HG03469 (cell line): ENCODE data around the gene B3GNT7.
"Not testable (repeated sequence)": the region's sequence is repeated elsewhere in the genome, so short reads cannot be mapped to it uniquely, and the experiment has no call there.

Experiments used
- ATAC-seq: cut with Tn5 transposase; IDR thresholded peaks from one replicate; pipeline ENCODE4 v1.9.1; 2021; ENCODE audit warnings: mild to moderate bottlenecking, moderate library complexity, moderate number of reproducible peaks; ENCODE audit not compliant: unreplicated experiment

The B3GNT7 gene

DNA sequence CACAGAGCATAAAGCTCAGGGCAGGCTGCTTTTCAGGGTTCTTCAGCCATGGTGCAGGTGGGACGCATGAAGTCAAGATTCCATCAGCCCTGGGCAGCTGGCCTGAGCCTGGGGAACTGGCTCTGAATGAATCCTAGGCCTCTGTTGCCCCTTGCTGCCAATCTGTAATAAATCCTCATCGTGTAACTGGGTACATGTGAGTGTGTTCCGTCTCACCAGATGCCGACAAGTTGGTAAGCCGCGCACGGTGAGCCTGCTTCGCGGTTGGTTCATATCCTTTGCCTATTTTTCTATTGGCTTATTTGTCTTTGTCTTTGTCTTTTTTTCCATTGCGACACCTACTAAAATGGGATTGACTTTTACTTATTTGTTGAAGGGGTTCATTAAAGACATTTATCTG, 27.7 kb downstream of the B3GNT7 start:
- no peak for ATAC-seq

DNA sequence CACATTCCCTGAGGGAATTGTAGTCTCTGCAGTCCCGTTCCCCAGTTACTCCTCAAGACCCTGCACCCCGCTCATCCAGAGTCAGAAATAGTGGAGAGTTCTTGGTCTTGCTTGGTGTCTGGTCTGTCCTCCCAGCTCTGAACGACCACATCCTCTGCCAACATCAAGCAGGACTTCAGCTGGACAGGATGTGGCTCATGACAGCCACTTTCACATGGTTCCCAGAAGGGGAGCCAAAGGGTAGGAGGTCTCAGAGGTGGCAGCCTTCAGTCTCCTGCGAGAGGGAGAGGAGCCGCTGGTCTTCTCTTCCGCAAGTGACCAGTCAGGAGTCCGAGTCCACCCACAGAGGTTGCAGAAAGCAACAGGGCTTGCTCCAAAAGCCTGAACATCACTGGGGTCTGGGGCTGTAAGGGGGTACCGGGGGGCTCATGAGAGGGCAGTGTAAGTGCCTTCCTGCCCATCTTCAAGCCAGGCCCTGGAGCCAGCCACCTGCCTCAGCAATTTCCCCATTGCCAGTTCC, 29.8 kb downstream of the B3GNT7 start:
- ATAC-seq: no peak

DNA sequence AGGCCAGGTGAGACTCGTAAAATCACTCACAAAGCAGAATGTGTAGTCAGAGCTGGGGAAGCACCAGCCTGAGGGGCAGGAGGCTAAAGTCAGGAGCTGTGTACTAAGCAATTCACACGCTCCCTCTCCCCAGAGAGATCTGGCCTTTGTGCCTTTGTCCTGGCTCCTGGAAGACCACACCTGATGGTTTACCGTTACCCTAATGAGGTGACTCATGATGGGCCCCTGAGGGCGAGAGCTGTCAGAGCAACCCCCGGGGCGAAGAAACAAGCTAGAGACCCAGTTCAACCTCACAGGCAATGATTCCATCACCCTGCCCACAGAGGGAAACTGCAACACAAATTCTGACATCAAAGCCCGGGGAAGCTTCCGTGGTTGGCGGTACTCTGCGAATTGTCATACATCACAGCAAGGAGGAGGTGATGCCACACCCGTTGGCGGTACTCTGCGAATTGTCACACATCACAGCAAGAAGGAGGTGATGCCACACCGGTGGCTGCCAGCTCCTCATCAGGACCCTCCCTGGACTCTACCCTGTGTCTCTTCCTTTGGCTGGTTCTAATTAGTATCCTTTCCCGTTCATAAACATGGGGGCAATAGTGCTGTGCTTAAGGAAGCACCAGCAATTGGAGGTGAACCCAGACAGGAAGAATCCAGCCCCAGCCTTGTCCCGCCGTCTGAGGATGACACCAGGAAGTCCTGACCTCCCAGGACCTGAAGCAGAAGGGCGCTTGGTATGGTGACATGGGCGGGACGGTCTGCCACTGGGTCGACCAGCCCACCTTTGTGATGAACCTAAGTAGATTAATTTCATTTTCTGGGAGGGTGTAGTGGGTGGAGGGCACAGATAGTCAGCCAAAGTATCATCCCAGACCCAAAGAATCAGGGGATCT, 30.5 kb downstream of the B3GNT7 start:
- ATAC-seq: no peak

DNA sequence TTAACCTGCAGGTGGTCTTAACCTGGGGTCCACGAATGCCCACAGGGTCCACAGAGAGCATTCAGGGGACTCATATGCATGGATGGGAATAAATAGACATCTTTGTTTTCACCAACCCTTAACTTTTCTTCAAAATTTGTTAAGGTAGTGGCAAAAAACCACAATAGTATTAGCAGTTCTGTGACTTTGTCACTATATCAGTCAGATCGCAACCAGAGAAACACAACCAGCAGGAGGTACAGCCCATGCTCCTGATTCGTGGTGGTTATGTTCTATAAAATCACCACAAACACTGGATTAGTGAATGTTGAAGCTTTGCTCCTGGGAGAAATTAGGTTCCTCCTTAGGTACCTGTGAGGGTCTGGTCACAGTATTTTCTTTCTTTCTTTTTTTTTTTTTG, 31.6 kb downstream of the B3GNT7 start:
- no peak for ATAC-seq

DNA sequence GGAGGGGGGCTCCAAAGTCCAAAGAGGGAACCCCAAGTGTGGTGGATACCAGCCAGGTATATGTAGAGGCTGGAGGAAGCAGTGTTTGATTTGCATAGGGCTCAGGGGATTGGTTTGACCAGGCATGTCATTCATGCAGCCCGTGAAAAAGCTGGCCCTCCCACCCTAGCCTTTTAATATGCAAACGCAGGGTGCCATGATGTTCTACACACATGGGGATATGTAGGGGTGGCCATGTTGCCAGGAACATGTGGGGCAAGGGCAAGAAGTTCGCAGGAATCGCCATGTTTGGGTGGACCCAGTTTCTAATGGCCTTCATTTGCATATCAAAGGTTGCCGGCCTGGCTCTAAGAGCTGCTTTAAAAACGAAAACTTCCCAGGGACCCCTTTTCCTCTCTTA, 33.6 kb downstream of the B3GNT7 start:
- no peak for ATAC-seq

DNA sequence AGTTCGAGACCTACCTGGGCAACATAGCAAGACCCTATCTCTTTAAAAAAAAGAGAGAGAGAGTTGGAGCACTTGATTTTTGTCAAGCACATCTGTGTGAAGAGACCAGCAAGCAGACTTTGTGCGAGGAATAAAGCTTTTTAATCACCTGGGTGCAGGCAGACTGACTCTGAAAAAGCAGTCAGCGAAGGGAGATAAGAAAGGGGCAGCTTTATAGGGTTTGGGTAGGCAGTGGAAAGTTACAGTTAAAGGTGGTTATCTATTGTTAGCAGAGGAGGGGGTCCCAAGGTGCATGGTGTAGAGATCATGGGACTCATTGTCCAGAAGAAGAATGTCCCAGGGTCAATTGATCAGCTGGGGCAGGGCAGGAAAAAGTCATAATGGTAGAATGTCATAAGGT, 34.4 kb downstream of the B3GNT7 start:
- ATAC-seq: no peak

DNA sequence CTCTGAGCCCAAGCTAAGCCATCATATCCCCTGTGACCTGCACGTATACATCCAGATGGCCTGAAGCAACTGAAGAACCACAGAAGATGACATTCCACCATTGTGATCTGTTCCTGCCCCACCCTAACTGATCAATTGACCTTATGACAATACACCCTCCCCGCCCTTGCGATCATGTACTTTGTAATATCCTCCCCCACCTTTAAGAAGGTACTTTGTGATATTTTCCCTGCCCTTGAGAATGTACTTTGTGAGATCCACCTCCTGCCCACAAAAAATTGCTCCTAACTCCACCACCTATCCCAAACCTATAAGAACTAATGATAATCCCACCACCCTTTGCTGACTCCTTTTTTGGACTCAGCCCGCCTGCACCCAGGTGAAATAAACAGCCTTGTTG, 34.9 kb downstream of the B3GNT7 start:
- not testable (repeated sequence) for ATAC-seq

DNA sequence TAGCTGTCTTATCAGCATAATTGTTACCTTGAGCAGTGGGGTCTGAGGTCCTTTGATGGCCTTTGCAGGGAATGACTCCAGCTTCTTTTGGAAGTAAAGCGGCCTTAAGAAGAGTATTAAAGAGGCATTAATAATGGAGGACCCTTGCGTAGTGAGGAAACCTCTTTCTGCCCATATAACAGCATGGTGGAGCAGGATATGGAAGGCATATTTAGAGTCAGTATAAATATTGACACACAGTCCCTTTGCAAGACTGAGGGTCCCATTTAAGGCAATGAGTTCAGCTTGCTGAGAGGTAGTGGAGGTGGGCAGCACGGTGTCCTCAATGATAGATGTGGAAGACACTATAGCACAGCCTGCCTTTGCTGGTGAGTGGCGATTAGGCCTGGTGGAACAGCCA, 36.1 kb downstream of the B3GNT7 start:
- ATAC-seq: no peak

DNA sequence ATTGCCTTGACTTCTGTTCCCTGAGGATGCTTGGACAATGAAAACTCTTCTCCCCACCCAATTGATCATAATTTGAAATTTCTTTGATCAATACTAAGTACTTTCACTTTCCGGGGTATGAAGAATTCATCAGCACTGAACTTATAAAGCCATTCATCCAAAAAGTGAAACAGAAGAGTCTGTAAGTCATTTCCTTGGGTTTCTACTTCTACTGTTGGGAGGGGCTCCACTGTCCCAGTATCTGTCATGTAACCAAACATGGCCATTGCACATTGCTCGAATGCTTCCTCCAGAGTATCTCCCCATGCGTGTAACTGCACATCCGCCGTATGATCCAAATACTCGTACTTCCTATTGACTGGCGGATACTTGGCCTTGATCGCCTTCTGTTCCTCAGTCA, 38.5 kb downstream of the B3GNT7 start:
- ATAC-seq: no peak

DNA sequence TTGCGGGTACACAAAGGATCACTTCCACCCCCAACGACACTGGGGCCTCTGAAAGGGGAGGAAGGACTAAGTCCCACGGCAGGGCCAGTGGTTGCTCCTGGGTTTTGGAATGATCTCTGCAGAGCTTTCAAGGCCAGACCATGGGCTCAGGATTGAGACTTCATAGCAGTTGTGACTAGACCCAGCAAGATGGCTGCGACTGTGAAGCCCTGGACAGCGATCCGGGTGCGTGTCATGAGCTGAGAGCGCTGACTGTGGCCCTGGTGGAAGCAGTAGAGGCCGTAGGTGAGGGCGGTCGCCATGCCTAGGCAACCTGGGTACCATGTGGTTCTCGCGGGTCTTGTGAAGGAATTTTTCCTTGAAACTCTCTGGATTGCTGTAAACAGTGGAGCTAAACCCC, 41.4 kb downstream of the B3GNT7 start:
- ATAC-seq: no peak

DNA sequence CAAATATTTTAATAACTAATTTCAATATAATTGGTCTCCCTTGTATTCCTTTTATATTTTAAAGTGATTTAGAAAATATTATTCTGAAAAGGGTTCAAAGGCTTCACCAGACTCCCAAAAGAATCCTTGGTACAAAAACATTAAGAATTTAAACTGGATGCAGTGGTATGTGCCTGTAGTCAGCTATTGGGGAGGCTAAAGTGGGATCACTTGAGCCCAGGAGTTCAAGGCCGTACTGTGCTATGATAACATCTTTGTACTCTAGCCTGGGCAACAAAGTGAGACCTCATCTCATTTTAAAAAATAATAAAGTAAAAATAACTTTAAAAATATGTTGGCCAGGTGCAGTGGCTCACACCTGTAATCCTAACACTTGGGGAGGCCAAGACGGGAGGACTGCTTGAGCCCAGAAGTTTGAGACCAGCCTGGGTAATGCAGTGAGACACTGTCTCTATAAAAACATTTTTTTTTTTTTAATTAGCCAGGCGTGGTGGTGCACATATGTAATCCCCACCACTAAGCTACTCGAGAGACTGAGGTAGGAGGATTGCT, 54.1 kb downstream of the B3GNT7 start:
- no peak for ATAC-seq

DNA sequence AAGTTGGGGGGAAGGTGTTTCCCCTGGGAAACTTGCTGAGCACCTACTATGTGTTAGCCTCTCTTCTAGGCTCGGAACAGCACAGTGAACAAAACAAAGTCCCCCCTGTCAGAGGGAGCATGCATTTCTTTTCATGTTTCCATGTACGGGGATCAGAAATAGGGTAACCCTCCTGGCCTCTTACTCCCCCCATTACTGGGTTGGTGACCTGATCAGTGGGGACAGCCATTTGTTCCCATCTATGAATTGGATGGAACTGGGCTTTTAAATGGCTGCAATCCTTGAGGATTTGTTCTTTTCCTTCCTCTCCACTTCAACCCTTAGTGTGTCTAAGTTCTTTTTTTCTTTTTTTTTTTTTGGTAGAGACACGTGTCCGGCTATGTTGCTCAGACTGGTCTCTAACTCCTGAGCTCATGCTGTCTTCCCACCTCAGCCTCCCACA, 55.1 kb downstream of the B3GNT7 start:
- ATAC-seq: no peak
